ENCODE measurements around the gene TSPO2.

TSPO2 gene

GRCh38 chr6:41066867-41067304, 24.6 kb downstream of the TSPO2 start:
- DNase-seq (ENCODE audit: low spot score), result peak; percentile 37
- no peaks in the 10 kb centered on the region for H3K9me3 Mint-ChIP-seq
- peaks cover 42% of the 10 kb centered on the region for H3K36me3 Mint-ChIP-seq (ENCODE audit: low read depth)
- H3K4me3 Mint-ChIP-seq, result no peak overlapping the region
- H3K27me3 Mint-ChIP-seq (ENCODE audit: low read depth), result no peaks in the 10 kb centered on the region
- H3K27ac Mint-ChIP-seq, result peak overlapping the region; percentile 2
- H3K4me1 Mint-ChIP-seq (ENCODE audit: low read depth), result peaks cover 38% of the 10 kb centered on the region

GRCh38 chr6:41071501-41071922, 29.2 kb downstream of the TSPO2 start:
- no peak for DNase-seq (ENCODE audit: low spot score)
- Mint-ChIP-seq H3K9me3 (no peaks in the 10 kb centered on the region), H3K27ac (peak overlapping the region; percentile 98), H3K4me3 (peak overlapping the region; percentile 95), H3K4me1 (ENCODE audit: low read depth) (peaks cover 57% of the 10 kb centered on the region), H3K27me3 (ENCODE audit: low read depth) (no peaks in the 10 kb centered on the region), H3K36me3 (ENCODE audit: low read depth) (peaks cover 42% of the 10 kb centered on the region)

- peaks cover 55% of the 10 kb centered on the region for H3K4me1 Mint-ChIP-seq (ENCODE audit: low read depth)
Observed at GRCh38 chr6:41071923-41072835, 29.9 kb downstream of the TSPO2 start, which contains the start of gene OARD1. OARD1 (minus strand) TSS chr6:41072356; CDS start chr6:41071634, 722 bp downstream.

DNA sequence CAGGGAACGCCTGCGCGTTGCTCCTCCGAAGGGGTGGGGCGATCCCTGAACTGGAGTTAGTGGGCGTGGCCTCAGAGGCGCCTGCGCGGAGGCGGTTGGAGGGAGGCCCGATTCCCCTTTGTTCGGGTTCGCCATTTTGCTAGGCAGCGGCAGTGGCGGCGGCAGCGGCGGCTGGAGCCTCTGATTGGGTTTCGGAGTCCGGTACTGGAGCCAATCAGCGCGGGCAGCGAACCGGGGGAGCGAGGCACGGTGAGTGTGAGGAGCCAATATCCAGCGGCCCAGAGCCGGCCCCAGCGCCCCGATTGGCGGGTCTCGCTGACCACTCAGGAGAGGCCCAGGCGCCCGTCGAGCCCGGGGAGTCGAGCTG, 30.6 kb downstream of the TSPO2 start, which contains the start of gene NFYA:
Gene NFYA (plus strand): TSS at position 139 of the 367 bp plus-strand sequence. CDS start 6,116 bp downstream, outside the sequence.
- DNase-seq (ENCODE audit: low spot score), result peak; percentile 100
- H3K4me1 Mint-ChIP-seq (ENCODE audit: low read depth), result peaks cover 51% of the 10 kb centered on the region
- no peaks in the 10 kb centered on the region for H3K27me3 Mint-ChIP-seq (ENCODE audit: low read depth)
- H3K4me3 Mint-ChIP-seq, result peak within 1 kb of the TSS; percentile 97
- peaks cover 28% of the 10 kb centered on the region for H3K36me3 Mint-ChIP-seq (ENCODE audit: low read depth)
- no peaks in the 10 kb centered on the region for H3K9me3 Mint-ChIP-seq
- peak within 1 kb of the TSS; percentile 98 for H3K27ac Mint-ChIP-seq

More at GRCh38 chr6:41071923-41072835, 29.9 kb downstream of the TSPO2 start, which contains the start of gene OARD1:
- peak; percentile 100 for DNase-seq (ENCODE audit: low spot score)
- H3K27ac Mint-ChIP-seq, result peak within 1 kb of the TSS; percentile 98
- H3K4me3 Mint-ChIP-seq, result peak within 1 kb of the TSS; percentile 95
- no peaks in the 10 kb centered on the region for H3K9me3 Mint-ChIP-seq
- no peaks in the 10 kb centered on the region for H3K27me3 Mint-ChIP-seq (ENCODE audit: low read depth)
- H3K36me3 Mint-ChIP-seq (ENCODE audit: low read depth), result peaks cover 35% of the 10 kb centered on the region

DNA sequence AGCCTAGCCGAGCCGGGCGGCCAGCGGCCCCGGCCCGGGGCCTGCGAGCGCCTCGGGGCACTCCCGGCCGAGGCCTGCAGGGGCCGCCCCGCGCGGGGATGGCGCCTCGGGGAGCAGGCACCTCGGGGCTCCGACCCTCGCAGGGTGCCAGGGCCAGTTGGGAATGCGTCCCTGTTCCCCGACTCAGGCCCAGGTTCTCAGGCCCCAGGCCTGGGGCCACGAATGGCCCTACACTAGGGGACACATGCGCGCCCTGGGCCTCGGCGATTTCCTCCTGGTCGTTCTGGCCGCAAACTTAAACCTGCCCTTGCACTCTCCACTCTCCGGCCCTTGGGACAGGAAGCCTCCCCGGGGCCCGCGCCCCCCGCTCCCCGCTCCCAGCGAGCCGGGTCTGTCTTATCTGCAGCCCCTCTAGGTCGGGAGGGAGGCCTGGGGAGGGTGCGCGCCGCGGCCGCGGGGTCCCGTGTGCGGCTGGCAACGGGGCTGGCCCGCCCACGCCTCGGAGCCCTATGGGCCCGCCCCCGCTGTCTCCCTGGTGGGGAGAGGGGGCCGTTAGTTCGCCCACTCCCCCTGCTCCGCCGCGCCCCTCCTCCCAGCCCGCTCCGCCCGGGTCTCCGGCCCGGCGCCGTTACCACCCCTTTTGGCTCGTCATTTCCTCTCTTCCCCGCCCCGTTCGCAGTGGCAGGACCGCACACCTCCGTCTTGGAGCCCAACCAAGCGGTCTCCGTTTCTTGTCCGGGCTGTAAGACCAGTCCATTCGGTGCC, 31.1 kb downstream of the TSPO2 start:
- H3K4me1 Mint-ChIP-seq (ENCODE audit: low read depth), result peaks cover 48% of the 10 kb centered on the region
- peaks cover 27% of the 10 kb centered on the region for H3K36me3 Mint-ChIP-seq (ENCODE audit: low read depth)
- peak; percentile 83 for DNase-seq (ENCODE audit: low spot score)
- peak overlapping the region; percentile 98 for H3K27ac Mint-ChIP-seq
- H3K4me3 Mint-ChIP-seq, result peak overlapping the region; percentile 97
- H3K27me3 Mint-ChIP-seq (ENCODE audit: low read depth), result no peaks in the 10 kb centered on the region
- H3K9me3 Mint-ChIP-seq, result no peaks in the 10 kb centered on the region

GRCh38 chr6:41073968-41074691, 31.9 kb downstream of the TSPO2 start:
- Mint-ChIP-seq H3K9me3 (no peaks in the 10 kb centered on the region), H3K36me3 (ENCODE audit: low read depth) (peaks cover 33% of the 10 kb centered on the region), H3K27ac (peak overlapping the region; percentile 98), H3K4me1 (ENCODE audit: low read depth) (peaks cover 49% of the 10 kb centered on the region), H3K4me3 (peak overlapping the region; percentile 97), H3K27me3 (ENCODE audit: low read depth) (no peaks in the 10 kb centered on the region)
- no peak for DNase-seq (ENCODE audit: low spot score)

GRCh38 chr6:41074692-41075436, 32.6 kb downstream of the TSPO2 start:
- Mint-ChIP-seq H3K27ac (peak overlapping the region; percentile 98), H3K27me3 (ENCODE audit: low read depth) (no peaks in the 10 kb centered on the region), H3K4me1 (ENCODE audit: low read depth) (peaks cover 47% of the 10 kb centered on the region), H3K9me3 (no peaks in the 10 kb centered on the region), H3K4me3 (peak overlapping the region; percentile 97), H3K36me3 (ENCODE audit: low read depth) (peaks cover 34% of the 10 kb centered on the region)
- no peak for DNase-seq (ENCODE audit: low spot score)

DNA sequence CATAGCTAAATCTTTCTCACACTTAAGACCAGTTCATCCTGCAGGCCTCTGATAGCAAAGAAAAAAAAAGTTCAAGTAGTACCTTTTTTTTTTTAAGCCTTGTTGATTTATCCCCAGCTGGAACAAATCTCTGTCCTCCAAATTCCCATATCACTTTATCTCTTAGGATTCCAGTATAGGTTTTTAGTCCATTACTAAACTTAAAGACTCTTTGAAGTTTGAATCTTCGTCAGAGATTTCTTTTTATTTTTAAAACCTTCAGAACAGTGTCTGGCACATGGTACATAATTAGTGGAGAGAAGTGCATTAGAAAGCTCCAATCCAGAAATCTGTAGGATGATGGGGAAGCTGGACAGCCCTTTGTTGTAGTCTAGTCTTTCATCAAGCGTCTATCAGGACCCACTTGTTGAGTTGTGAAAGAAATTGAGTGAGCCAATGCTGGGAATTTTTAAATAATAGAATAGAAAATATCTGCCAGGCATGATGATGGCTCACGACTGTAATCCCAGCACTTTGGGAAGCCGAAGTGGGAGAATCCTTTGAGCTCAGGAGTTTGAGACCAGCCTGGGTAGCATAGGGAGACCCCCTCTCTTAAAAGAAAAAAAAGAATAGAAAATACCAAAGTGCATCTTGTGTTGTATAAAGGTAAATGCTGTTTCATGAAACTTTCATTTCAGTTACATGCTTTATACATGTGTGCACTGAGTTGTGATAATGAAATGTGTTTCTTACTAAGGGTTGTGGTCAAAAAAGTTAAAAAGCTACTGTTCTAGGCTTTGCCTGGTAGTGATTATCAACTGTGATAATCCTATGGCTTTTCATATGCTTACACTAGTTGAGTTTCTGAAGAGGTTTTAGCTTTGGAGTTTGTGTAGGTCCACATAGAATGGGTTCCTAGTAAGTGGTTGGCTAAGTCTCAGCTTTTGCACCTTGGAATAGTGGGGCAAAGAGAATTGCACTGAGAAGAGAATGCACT, 33.7 kb downstream of the TSPO2 start:
- peaks cover 39% of the 10 kb centered on the region for H3K36me3 Mint-ChIP-seq (ENCODE audit: low read depth)
- H3K4me3 Mint-ChIP-seq, result peak overlapping the region; percentile 97
- H3K4me1 Mint-ChIP-seq (ENCODE audit: low read depth), result peaks cover 49% of the 10 kb centered on the region
- H3K27ac Mint-ChIP-seq, result peak overlapping the region; percentile 27
- no peaks in the 10 kb centered on the region for H3K9me3 Mint-ChIP-seq
- no peak for DNase-seq (ENCODE audit: low spot score)
- no peaks in the 10 kb centered on the region for H3K27me3 Mint-ChIP-seq (ENCODE audit: low read depth)

GRCh38 chr6:41077536-41077935, 35.3 kb downstream of the TSPO2 start:
- H3K4me1 Mint-ChIP-seq (ENCODE audit: low read depth), result peaks cover 51% of the 10 kb centered on the region
- no peak for DNase-seq (ENCODE audit: low spot score)
- no peak overlapping the region for H3K27ac Mint-ChIP-seq
- H3K27me3 Mint-ChIP-seq (ENCODE audit: low read depth), result no peaks in the 10 kb centered on the region
- H3K36me3 Mint-ChIP-seq (ENCODE audit: low read depth), result peaks cover 48% of the 10 kb centered on the region
- H3K9me3 Mint-ChIP-seq, result no peaks in the 10 kb centered on the region
- H3K4me3 Mint-ChIP-seq, result no peak overlapping the region

DNA sequence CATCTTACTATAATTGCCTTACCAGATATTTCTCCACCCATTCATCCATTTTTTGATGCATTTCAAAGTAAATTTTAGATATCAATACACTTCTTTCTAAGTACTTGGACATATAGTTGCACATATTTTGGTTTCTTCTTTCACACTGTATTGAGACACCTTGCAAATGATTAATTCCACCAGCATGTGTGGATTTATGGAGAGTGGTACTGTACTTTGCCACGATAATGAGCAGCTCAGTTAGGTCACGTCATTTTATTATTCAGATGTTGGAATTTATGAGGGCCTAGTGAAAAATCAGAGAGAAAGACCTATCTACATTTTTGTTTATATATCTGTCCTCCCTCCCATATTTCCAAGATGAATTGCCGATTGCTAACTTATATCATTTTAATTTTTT, 35.8 kb downstream of the TSPO2 start:
- no peak for DNase-seq (ENCODE audit: low spot score)
- peaks cover 53% of the 10 kb centered on the region for H3K36me3 Mint-ChIP-seq (ENCODE audit: low read depth)
- no peaks in the 10 kb centered on the region for H3K27me3 Mint-ChIP-seq (ENCODE audit: low read depth)
- H3K4me1 Mint-ChIP-seq (ENCODE audit: low read depth), result peaks cover 54% of the 10 kb centered on the region
- H3K4me3 Mint-ChIP-seq, result no peak overlapping the region
- H3K27ac Mint-ChIP-seq, result no peak overlapping the region
- no peaks in the 10 kb centered on the region for H3K9me3 Mint-ChIP-seq

DNA sequence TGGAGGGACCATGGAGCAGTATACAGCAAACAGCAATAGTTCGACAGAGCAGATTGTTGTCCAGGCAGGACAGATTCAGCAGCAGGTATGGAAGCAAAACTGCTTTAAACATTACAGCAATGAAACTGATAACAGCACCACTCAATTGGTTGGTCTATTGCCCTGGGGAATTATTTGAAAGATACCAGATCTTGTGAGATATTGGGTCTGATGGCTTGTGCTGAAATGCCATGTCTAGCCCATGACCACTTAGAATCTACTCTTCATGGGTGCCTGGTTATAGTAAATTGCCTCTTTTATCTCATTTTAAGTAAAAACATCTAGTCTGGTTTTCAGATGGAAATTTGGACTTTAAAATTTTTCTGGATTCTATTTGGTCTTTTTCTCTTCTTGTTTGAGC, 36.8 kb downstream of the TSPO2 start:
- Mint-ChIP-seq H3K4me1 (ENCODE audit: low read depth) (peaks cover 56% of the 10 kb centered on the region), H3K27ac (no peak overlapping the region), H3K36me3 (ENCODE audit: low read depth) (peaks cover 58% of the 10 kb centered on the region), H3K9me3 (no peaks in the 10 kb centered on the region), H3K27me3 (ENCODE audit: low read depth) (no peaks in the 10 kb centered on the region), H3K4me3 (no peak overlapping the region)
- DNase-seq (ENCODE audit: low spot score), result no peak

DNA sequence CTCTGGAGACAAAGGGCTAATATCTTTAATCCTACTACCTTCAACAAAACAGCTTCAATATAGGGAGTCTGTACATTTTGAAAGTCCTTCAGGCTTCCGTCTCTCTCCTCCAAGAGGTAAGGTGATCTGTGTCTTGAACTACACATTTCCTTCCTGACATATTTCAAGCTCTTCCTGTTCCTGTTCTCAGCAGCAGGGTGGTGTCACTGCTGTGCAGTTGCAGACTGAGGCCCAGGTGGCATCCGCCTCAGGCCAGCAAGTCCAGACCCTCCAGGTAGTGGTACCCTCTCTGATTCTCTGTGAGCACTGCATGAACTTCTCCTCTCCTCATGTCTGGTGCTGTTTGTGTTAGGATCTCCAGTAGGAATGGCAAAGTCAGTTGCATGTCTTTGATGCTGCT, 38.4 kb downstream of the TSPO2 start:
- Mint-ChIP-seq H3K36me3 (ENCODE audit: low read depth) (peaks cover 56% of the 10 kb centered on the region), H3K27me3 (ENCODE audit: low read depth) (no peaks in the 10 kb centered on the region), H3K9me3 (no peaks in the 10 kb centered on the region), H3K4me1 (ENCODE audit: low read depth) (peaks cover 45% of the 10 kb centered on the region), H3K27ac (peak overlapping the region; percentile 82), H3K4me3 (peak overlapping the region; percentile 80)
- no peak for DNase-seq (ENCODE audit: low spot score)

Measured in T-helper 2 cell treated with Interferon-gamma antibody and Interleukin-4, amounts not matched to agents 5 μg/mL and 100 μg/mL, for 36 hours (primary cell).